K562 (cell line): ENCODE results near the gene FAM50B. TPM values are rescaled to one million over a fixed set of nuclear protein-coding genes. Genes with fewer than 3 reads are reported as not detected.

ENCODE experiments used
- RAD51 ChIP-seq: fragments of 450-650 bp; IDR thresholded peaks from 2 replicates; pipeline ENCODE4 v1.7.1; 2016; ENCODE audit warnings: low read depth, mild to moderate bottlenecking, borderline replicate concordance
- ZC3H11A ChIP-seq: IDR thresholded peaks from 2 replicates; pipeline ENCODE4 v1.6.1; 2012; ENCODE audit warnings: low read depth, low read length, improper control_type of control experiment
- polyA plus RNA-seq, 8 experiments: library from polyadenylated mRNA; depleted of rRNA in 4 of 8; stranded (reverse) in 5 of 8; unstranded in 3 of 8; fragments of >200 nt; fragmentation: Nextera tagmentation in 2 of 8; fragmentation: Illumina TruSeq in 1 of 8; extraction: Ambion mirVana in 2 of 8; extraction: Trizol in 1 of 8; gene quantifications; 2 replicates each; pipeline versions ENCODE4 v1.2.1 to v1.2.3, GENCODE V29; 2011 to 2014; ENCODE audit warnings: inconsistent platforms in 1 of 8, missing spikeins in 1 of 8
- total RNA-seq, 7 experiments: library from RNA; depleted of rRNA in 6 of 7; stranded (reverse); fragments of >200 nt in 6 of 7; fragmentation: Illumina TruSeq in 2 of 7; extraction: Trizol in 2 of 7; gene quantifications; 2 replicates each; pipeline versions ENCODE4 v1.2.1 to v1.2.3, GENCODE V29; 2011 to 2021; ENCODE audit warnings: low replicate concordance in 1 of 7
- TF ChIP-seq, protein P1 (sequence below): IDR thresholded peaks from 2 replicates; pipeline ENCODE4 v1.6.1; 2011; ENCODE audit warnings: borderline replicate concordance, low read depth, mild to moderate bottlenecking, moderate library complexity, low read length; ENCODE audit not compliant: insufficient read depth, poor library complexity, severe bottlenecking
- TF ChIP-seq, protein P2 (sequence below): IDR thresholded peaks from 2 replicates; pipeline ENCODE4 v1.6.1; 2011; ENCODE audit not compliant: insufficient read length; ENCODE audit errors: extremely low read depth
- TF ChIP-seq, protein P3 (sequence below): sonication (generic); formaldehyde crosslinking; IDR thresholded peaks from 2 replicates; pipeline ENCODE4 v1.8.0; 2023; ENCODE audit warnings: missing genetic modification reagents, mild to moderate bottlenecking, borderline replicate concordance
- TF ChIP-seq, protein P4 (sequence below): IDR thresholded peaks from 3 replicates; pipeline ENCODE4 v1.6.1; 2011; ENCODE audit warnings: borderline replicate concordance, mild to moderate bottlenecking, moderate library complexity; ENCODE audit not compliant: insufficient read length; ENCODE audit errors: extremely low read depth

The FAM50B gene
- total and polyA plus RNA-seq, 9 of the 15 experiments (the other 6 are each of a cell fraction or from before 2014, with no cell fraction given): 0.09 to 0.16 (median 0.13) TPM; not detected in 6

DNA sequence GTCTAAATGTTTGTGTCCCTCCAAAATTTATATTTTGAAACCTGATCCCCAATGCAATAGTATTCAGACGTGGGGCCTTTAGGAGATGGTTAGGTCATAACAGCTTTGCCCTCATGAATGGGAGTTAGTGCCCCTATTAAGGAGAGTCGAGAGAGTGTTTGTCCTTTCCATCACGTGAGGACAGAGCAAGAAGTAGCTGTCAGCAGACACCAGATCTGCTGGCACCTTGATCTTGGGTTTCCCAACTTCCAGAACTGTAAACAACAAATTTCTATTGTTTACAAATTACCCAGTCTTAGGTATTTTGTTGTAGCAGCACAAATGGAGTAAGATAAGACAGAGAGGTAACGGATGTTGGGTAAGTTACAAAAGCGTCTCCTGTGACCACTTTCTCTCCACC is 46.6 kb downstream of the FAM50B start (continued):
- TF ChIP-seq, protein P1, sequence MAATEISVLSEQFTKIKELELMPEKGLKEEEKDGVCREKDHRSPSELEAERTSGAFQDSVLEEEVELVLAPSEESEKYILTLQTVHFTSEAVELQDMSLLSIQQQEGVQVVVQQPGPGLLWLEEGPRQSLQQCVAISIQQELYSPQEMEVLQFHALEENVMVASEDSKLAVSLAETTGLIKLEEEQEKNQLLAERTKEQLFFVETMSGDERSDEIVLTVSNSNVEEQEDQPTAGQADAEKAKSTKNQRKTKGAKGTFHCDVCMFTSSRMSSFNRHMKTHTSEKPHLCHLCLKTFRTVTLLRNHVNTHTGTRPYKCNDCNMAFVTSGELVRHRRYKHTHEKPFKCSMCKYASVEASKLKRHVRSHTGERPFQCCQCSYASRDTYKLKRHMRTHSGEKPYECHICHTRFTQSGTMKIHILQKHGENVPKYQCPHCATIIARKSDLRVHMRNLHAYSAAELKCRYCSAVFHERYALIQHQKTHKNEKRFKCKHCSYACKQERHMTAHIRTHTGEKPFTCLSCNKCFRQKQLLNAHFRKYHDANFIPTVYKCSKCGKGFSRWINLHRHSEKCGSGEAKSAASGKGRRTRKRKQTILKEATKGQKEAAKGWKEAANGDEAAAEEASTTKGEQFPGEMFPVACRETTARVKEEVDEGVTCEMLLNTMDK: no peak
- TF ChIP-seq ZC3H11A: no peak
- TF ChIP-seq, protein P2, sequence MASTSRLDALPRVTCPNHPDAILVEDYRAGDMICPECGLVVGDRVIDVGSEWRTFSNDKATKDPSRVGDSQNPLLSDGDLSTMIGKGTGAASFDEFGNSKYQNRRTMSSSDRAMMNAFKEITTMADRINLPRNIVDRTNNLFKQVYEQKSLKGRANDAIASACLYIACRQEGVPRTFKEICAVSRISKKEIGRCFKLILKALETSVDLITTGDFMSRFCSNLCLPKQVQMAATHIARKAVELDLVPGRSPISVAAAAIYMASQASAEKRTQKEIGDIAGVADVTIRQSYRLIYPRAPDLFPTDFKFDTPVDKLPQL: no peak
- TF ChIP-seq, protein P3, sequence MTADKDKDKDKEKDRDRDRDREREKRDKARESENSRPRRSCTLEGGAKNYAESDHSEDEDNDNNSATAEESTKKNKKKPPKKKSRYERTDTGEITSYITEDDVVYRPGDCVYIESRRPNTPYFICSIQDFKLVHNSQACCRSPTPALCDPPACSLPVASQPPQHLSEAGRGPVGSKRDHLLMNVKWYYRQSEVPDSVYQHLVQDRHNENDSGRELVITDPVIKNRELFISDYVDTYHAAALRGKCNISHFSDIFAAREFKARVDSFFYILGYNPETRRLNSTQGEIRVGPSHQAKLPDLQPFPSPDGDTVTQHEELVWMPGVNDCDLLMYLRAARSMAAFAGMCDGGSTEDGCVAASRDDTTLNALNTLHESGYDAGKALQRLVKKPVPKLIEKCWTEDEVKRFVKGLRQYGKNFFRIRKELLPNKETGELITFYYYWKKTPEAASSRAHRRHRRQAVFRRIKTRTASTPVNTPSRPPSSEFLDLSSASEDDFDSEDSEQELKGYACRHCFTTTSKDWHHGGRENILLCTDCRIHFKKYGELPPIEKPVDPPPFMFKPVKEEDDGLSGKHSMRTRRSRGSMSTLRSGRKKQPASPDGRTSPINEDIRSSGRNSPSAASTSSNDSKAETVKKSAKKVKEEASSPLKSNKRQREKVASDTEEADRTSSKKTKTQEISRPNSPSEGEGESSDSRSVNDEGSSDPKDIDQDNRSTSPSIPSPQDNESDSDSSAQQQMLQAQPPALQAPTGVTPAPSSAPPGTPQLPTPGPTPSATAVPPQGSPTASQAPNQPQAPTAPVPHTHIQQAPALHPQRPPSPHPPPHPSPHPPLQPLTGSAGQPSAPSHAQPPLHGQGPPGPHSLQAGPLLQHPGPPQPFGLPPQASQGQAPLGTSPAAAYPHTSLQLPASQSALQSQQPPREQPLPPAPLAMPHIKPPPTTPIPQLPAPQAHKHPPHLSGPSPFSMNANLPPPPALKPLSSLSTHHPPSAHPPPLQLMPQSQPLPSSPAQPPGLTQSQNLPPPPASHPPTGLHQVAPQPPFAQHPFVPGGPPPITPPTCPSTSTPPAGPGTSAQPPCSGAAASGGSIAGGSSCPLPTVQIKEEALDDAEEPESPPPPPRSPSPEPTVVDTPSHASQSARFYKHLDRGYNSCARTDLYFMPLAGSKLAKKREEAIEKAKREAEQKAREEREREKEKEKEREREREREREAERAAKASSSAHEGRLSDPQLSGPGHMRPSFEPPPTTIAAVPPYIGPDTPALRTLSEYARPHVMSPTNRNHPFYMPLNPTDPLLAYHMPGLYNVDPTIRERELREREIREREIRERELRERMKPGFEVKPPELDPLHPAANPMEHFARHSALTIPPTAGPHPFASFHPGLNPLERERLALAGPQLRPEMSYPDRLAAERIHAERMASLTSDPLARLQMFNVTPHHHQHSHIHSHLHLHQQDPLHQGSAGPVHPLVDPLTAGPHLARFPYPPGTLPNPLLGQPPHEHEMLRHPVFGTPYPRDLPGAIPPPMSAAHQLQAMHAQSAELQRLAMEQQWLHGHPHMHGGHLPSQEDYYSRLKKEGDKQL: no peak
- TF ChIP-seq RAD51: no peak
- TF ChIP-seq, protein P4, sequence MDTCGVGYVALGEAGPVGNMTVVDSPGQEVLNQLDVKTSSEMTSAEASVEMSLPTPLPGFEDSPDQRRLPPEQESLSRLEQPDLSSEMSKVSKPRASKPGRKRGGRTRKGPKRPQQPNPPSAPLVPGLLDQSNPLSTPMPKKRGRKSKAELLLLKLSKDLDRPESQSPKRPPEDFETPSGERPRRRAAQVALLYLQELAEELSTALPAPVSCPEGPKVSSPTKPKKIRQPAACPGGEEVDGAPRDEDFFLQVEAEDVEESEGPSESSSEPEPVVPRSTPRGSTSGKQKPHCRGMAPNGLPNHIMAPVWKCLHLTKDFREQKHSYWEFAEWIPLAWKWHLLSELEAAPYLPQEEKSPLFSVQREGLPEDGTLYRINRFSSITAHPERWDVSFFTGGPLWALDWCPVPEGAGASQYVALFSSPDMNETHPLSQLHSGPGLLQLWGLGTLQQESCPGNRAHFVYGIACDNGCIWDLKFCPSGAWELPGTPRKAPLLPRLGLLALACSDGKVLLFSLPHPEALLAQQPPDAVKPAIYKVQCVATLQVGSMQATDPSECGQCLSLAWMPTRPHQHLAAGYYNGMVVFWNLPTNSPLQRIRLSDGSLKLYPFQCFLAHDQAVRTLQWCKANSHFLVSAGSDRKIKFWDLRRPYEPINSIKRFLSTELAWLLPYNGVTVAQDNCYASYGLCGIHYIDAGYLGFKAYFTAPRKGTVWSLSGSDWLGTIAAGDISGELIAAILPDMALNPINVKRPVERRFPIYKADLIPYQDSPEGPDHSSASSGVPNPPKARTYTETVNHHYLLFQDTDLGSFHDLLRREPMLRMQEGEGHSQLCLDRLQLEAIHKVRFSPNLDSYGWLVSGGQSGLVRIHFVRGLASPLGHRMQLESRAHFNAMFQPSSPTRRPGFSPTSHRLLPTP: no peak
